HG03064 (cell line): ENCODE measurements around the gene ZNF543.
"Not testable (repeated sequence)": the region's sequence is repeated elsewhere in the genome, so short reads cannot be mapped to it uniquely, and the experiment has no call there.

Experiments used
- ATAC-seq: cut with Tn5 transposase; IDR thresholded peaks from one replicate; pipeline ENCODE4 v1.9.1; 2021; ENCODE audit warnings: low read depth; ENCODE audit not compliant: unreplicated experiment

The ZNF543 gene

GRCh38 chr19:57319869-57320179 lies 448 bp upstream of the ZNF543 start:
- ATAC-seq: no peak

- ATAC-seq: no peak
These were observed 844 bp downstream of the ZNF543 start for GRCh38 chr19:57321116-57321515.

DNA sequence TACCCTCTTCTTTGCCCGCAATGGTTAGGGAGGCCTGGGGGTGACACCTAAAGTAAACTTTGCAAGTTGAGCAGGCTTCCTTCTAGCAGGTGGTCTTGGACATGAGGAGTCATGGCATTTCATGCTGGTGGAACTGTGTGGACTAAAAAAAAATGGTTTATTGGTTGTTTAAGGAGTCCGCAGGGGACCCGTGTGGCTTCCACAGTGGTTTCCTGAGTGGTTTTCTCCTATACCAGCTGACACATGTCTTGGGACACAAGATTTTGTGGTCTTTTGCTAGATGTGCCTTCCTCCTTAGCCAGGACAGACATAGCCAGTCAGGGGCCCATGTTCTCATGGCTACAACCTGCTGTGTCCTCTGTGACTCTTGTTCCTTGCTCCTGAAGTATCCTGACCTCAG lies 1.5 kb downstream of the ZNF543 start:
- ATAC-seq: no peak

- ATAC-seq: no peak
These were observed 4.7 kb downstream of the ZNF543 start for GRCh38 chr19:57324992-57325391.

DNA sequence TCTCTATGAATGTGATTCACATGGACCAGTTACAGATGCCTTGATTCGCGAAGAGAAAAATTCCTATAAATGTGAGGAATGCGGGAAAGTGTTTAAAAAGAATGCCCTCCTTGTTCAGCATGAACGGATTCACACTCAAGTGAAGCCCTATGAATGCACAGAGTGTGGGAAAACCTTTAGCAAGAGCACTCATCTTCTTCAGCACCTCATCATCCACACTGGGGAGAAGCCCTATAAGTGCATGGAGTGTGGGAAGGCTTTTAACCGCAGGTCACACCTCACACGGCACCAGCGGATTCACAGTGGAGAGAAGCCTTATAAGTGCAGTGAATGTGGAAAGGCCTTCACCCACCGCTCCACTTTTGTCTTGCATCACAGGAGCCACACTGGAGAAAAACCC lies 7.7 kb downstream of the ZNF543 start:
- no peak for ATAC-seq

- ATAC-seq: no peak
These were observed 13.9 kb downstream of the ZNF543 start for GRCh38 chr19:57334191-57334590.

DNA sequence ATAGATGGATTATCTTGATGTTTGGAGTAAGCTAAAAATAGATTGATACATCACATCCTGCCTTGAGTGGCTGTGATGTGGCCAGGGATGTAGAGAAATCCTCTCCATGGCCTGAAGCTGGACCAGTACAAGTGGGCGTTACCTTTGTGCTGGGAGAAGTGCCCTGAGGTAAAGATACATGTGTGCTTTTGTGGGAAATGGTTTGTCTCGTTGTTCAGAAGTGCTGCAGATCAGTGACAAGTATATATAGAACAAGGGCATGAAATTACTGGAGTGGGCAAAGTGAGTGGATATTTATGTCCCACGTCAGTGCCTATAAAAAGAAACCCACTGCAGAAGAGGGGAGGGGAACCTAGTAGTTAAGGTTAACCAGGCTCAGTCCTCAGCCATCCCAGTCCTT lies 18.6 kb downstream of the ZNF543 start:
- no peak for ATAC-seq

GRCh38 chr19:57342582-57342981 lies 22.3 kb downstream of the ZNF543 start:
- ATAC-seq: no peak

GRCh38 chr19:57348136-57348535 lies 27.9 kb downstream of the ZNF543 start:
- no peak for ATAC-seq

- ATAC-seq: peak; percentile 97
These were observed 30.9 kb downstream of the ZNF543 start, which contains the start of gene ZNF304 for GRCh38 chr19:57350877-57351805. TSS of gene ZNF304 (plus strand) at chr19:57351271. CDS start at chr19:57351665, 394 bp downstream.

- ATAC-seq: no peak
These were observed 31.6 kb downstream of the ZNF543 start for GRCh38 chr19:57351867-57352266.

DNA sequence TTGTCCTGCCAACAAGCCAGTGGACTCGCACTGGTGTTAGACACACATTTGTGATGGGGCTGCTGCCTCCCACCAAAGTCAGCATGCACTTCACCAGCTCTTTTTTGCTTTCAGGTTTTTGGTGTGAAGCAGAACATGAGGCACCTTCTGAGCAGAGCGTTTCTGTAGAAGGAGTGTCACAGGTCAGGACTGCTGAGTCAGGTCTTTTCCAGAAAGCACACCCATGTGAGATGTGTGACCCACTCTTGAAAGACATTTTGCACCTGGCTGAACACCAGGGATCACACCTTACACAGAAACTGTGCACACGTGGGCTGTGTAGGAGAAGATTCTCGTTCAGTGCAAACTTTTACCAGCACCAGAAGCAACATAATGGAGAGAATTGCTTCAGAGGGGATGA lies 35.6 kb downstream of the ZNF543 start:
- ATAC-seq: no peak

GRCh38 chr19:57357406-57357805 lies 37.1 kb downstream of the ZNF543 start:
- no peak for ATAC-seq

- no peak for ATAC-seq
These were observed 39.0 kb downstream of the ZNF543 start for GRCh38 chr19:57359300-57359699.

DNA sequence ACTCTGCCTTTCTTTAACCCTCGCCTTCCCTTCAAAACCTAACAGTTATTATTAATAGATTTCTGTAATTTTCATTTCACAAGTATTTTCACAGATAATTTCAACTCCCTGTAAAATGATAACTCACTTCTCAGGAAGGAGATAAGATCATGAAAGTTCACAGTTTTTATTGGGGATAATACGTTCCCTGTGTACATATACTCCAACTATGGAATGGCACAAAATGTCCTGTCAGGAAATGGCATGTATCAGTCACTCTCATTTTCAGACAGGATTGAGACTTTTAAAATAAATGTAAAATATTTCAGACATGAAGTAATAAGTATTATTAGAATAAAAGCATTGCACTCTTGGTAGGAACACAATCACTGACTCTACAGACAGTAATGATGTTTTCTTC lies 42.1 kb downstream of the ZNF543 start:
- no peak for ATAC-seq

- peak; percentile 92 for ATAC-seq
These were observed 42.9 kb downstream of the ZNF543 start, which contains the start of the genes TRAPPC2B and ZNF547 for GRCh38 chr19:57362997-57363687. TSS of gene TRAPPC2B (plus strand) at chr19:57363551. CDS start at chr19:57364834, 1,283 bp downstream. TSS of gene ZNF547 (plus strand) at chr19:57363551. CDS start at chr19:57368556, 5,005 bp downstream.

DNA sequence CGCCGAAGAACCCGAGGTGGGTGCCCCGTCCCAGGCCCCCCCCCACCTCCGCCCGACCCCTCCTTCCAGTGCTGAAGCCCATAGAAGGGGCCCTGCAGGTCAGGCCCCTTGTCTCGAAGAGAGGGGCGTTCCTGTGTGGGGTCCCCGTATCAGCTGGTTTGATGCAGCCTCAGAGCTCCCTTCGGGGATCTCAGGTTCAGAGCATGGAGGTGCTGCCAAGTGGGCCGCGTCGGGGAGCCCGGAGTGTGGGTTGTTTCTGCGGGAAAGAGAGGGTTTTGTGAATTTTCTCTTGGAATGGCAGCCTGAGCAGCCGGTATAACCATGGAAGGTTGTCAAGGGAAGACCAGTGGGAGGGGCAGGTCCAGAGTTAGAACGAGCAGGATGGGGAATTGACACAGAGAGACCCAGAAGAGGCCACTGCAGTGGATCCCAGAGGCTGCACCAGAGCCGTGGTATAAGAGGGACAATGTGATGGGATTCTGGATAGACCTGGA lies 43.5 kb downstream of the ZNF543 start:
- ATAC-seq: no peak

GRCh38 chr19:57366776-57367175 lies 46.5 kb downstream of the ZNF543 start:
- ATAC-seq: no peak

DNA sequence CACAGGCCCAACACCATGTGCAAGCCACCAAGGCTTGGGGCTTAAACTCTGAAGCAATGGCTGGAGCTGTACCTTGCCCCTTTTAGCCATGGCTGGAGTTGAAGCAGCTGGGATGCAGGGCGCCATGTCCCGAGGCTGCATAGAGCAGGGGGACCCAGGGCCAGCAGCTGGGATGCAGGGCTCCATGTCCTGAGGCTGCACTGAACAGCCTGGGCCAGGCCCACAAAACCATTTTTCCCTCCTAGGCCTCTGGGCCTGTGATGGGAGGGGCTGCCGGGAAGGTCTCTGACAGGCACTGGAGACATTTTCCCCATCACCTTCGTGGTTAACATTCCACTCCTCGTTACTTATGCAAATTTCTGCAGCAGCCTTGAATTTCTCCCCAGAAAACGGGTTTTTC lies 53.9 kb downstream of the ZNF543 start:
- no peak for ATAC-seq

DNA sequence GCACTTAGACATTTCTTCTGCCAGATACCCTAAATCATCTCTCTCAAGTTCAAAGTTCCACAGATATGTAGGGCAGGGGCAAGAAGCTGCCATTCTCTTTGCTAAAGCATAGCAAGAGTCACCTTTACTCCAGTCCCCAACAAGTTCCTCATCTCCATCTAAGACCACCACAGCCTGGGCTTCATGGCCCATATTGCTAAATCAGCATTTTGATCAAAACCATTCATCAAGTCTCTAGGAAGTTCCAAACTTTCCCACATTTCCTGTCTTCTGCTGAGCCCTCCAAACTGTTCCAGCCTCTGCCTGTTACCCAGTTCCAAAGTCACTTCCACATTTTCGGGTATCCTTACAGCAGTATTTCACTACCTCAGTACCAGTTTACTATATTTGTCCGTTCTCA lies 54.4 kb downstream of the ZNF543 start:
- ATAC-seq: not testable (repeated sequence)

DNA sequence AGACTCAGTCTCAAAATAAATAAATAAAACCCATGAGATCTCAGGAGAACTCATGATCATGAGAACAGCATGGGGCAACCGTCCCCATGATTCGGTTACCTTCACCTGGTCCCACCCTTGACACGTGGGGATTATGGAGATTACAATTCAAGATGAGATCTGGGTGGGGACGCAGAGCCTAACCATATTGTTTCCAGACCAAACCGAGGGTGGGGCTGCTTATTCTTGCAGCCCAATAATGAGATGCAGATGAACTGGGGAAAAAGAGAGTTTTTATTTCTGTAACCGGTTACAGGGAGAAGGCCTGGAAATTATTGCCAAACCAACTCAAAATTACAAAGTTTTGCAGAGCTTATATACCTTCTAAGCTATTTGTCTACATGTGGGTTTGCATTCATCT lies 55.9 kb downstream of the ZNF543 start:
- no peak for ATAC-seq
